SK-N-SH treated with all-trans-retinoic acid at 6 μM for 48 hours (cell line): ENCODE measurements around the gene UCK1.

Experiments used
- ATAC-seq: fragments of 200-7000 bp; cut with Tn5 transposase; 3 replicates; pipeline ENCODE4 v1.9.1; 2020; ENCODE audit warnings: mild to moderate bottlenecking, moderate library complexity
- ARNTL ChIP-seq: fragments of 450-650 bp; formaldehyde crosslinking; IDR thresholded peaks from 2 replicates; pipeline ENCODE4 v1.5.0; 2020; ENCODE audit warnings: low read depth, mild to moderate bottlenecking, moderate library complexity, borderline replicate concordance
- BACH2 ChIP-seq: fragments of 250-450 bp; sonication (Bioruptor Pico); IDR thresholded peaks from 2 replicates; pipeline ENCODE4 v1.9.0; 2021; ENCODE audit warnings: mild to moderate bottlenecking, borderline replicate concordance
- CREB5 ChIP-seq: fragments of 250-450 bp; sonication (Bioruptor Pico); IDR thresholded peaks from 2 replicates; pipeline ENCODE4 v1.5.1; 2020; ENCODE audit warnings: low read depth, mild to moderate bottlenecking, moderate library complexity
- CSDC2 ChIP-seq: fragments of 250-450 bp; sonication (Bioruptor Pico); IDR thresholded peaks from 2 replicates; pipeline ENCODE4 v1.5.0; 2020; ENCODE audit warnings: mild to moderate bottlenecking, moderate library complexity
- CSRNP3 ChIP-seq: fragments of 250-450 bp; sonication (Bioruptor Pico); IDR thresholded peaks from 2 replicates; pipeline ENCODE4 v1.5.1; 2021; ENCODE audit warnings: mild to moderate bottlenecking, moderate library complexity
- ESRRG ChIP-seq: fragments of 250-450 bp; sonication (Bioruptor Pico); IDR thresholded peaks from 2 replicates; pipeline ENCODE4 v1.6.1; 2021; ENCODE audit warnings: mild to moderate bottlenecking
- ISL1 ChIP-seq: fragments of 250-450 bp; sonication (Bioruptor Pico); IDR thresholded peaks from 2 replicates; pipeline ENCODE4 v2.1.2; 2022; ENCODE audit warnings: mild to moderate bottlenecking, moderate library complexity
- OSR1 ChIP-seq: fragments of 250-450 bp; sonication (Bioruptor Pico); IDR thresholded peaks from 2 replicates; pipeline ENCODE4 v1.8.0; 2022; ENCODE audit warnings: moderate library complexity, mild to moderate bottlenecking, inconsistent platforms
- PATZ1 ChIP-seq: fragments of 250-450 bp; sonication (Bioruptor Pico); IDR thresholded peaks from 2 replicates; pipeline ENCODE4 v1.8.0; 2020; ENCODE audit warnings: mild to moderate bottlenecking, moderate library complexity, borderline replicate concordance
- POU6F1 ChIP-seq: fragments of 250-450 bp; sonication (Bioruptor Pico); IDR thresholded peaks from 2 replicates; pipeline ENCODE4 v1.8.0; 2021; ENCODE audit warnings: low read depth, mild to moderate bottlenecking, moderate library complexity, borderline replicate concordance
- PPARA ChIP-seq: fragments of 250-450 bp; sonication (Bioruptor Pico); IDR thresholded peaks from 2 replicates; pipeline ENCODE4 v1.5.0; 2020; ENCODE audit warnings: mild to moderate bottlenecking, borderline replicate concordance
- RARB ChIP-seq: fragments of 250-450 bp; sonication (Bioruptor Pico); IDR thresholded peaks from 2 replicates; pipeline ENCODE4 v1.8.0; 2021; ENCODE audit warnings: mild to moderate bottlenecking, moderate library complexity
- TCF4 ChIP-seq: fragments of 250-450 bp; sonication (Bioruptor Pico); IDR thresholded peaks from 2 replicates; pipeline ENCODE4 v1.8.0; 2021; ENCODE audit warnings: mild to moderate bottlenecking, moderate library complexity, borderline replicate concordance
- TOX ChIP-seq: fragments of 250-450 bp; sonication (Bioruptor Pico); IDR thresholded peaks from 2 replicates; pipeline ENCODE4 v1.8.0; 2021; ENCODE audit warnings: mild to moderate bottlenecking, moderate library complexity, borderline replicate concordance
- ZFP3 ChIP-seq: fragments of 250-450 bp; sonication (Bioruptor Pico); IDR thresholded peaks from 2 replicates; pipeline ENCODE4 v1.5.0; 2020; ENCODE audit warnings: mild to moderate bottlenecking, moderate library complexity
- ZFP30 ChIP-seq: fragments of 450-650 bp; formaldehyde crosslinking; IDR thresholded peaks from 2 replicates; pipeline ENCODE4 v1.5.0; 2022; ENCODE audit warnings: mild to moderate bottlenecking, moderate library complexity
- ZNF565 ChIP-seq: fragments of 450-650 bp; formaldehyde crosslinking; conservative IDR thresholded peaks from 2 replicates; pipeline ENCODE4 v1.5.0; 2020; ENCODE audit warnings: low read depth, mild to moderate bottlenecking, moderate library complexity
- ZNF70 ChIP-seq: fragments of 450-650 bp; formaldehyde crosslinking; IDR thresholded peaks from 2 replicates; pipeline ENCODE4 v1.5.0; 2020; ENCODE audit warnings: mild to moderate bottlenecking, moderate library complexity
- ZNF8 ChIP-seq: fragments of 450-650 bp; formaldehyde crosslinking; IDR thresholded peaks from 2 replicates; pipeline ENCODE4 v1.5.0; 2020; ENCODE audit warnings: mild to moderate bottlenecking, moderate library complexity

The UCK1 gene

GRCh38 chr9:131567910-131568309 lies 36.8 kb upstream of the UCK1 start:
- ATAC-seq, result no peak
- TF ChIP-seq ISL1 (CRISPR knock-in tag), result no peak
- no peak for TF ChIP-seq ZNF8 (CRISPR knock-in tag)
- no peak for TF ChIP-seq ZNF70 (CRISPR knock-in tag)
- no peak for TF ChIP-seq ZNF565 (CRISPR knock-in tag)
- no peak for TF ChIP-seq OSR1 (CRISPR knock-in tag)
- no peak for TF ChIP-seq RARB (CRISPR knock-in tag)
- no peak for TF ChIP-seq CREB5 (CRISPR knock-in tag)
- no peak for TF ChIP-seq ZFP3 (CRISPR knock-in tag)
- no peak for TF ChIP-seq TCF4 (CRISPR knock-in tag)
- TF ChIP-seq BACH2, result no peak

- TF ChIP-seq CSDC2 (CRISPR knock-in tag), result no peak
- TF ChIP-seq ZFP3 (CRISPR knock-in tag), result no peak
- TF ChIP-seq CSRNP3 (CRISPR knock-in tag), result no peak
- no peak for TF ChIP-seq POU6F1 (CRISPR knock-in tag)
- no peak for TF ChIP-seq ESRRG (CRISPR knock-in tag)
- no peak for TF ChIP-seq CREB5 (CRISPR knock-in tag)
- no peak for TF ChIP-seq OSR1 (CRISPR knock-in tag)
- no peak for TF ChIP-seq ZNF565 (CRISPR knock-in tag)
- TF ChIP-seq ZNF70 (CRISPR knock-in tag), result no peak
- TF ChIP-seq PPARA (CRISPR knock-in tag), result no peak
- TF ChIP-seq TCF4 (CRISPR knock-in tag), result no peak
- TF ChIP-seq ARNTL, result no peak
- no peak for TF ChIP-seq ZFP30 (CRISPR knock-in tag)
- TF ChIP-seq TOX (CRISPR knock-in tag), result no peak
- no peak for ATAC-seq
These were observed 35.1 kb upstream of the UCK1 start for GRCh38 chr9:131566158-131566557.

- no peak for TF ChIP-seq ZNF565 (CRISPR knock-in tag)
- no peak for TF ChIP-seq OSR1 (CRISPR knock-in tag)
- TF ChIP-seq TCF4 (CRISPR knock-in tag), result no peak
- TF ChIP-seq BACH2, result no peak
- no peak for TF ChIP-seq PPARA (CRISPR knock-in tag)
- no peak for TF ChIP-seq TOX (CRISPR knock-in tag)
- TF ChIP-seq ZNF8 (CRISPR knock-in tag), result no peak
- ATAC-seq, result no peak
These were observed 34.3 kb upstream of the UCK1 start for GRCh38 chr9:131565369-131565768.

GRCh38 chr9:131562032-131562959 lies 31.2 kb upstream of the UCK1 start:
- no peak for ATAC-seq
- no peak for TF ChIP-seq PATZ1 (CRISPR knock-in tag)
- TF ChIP-seq ARNTL, result no peak
- no peak for TF ChIP-seq ZNF8 (CRISPR knock-in tag)
- TF ChIP-seq RARB (CRISPR knock-in tag), result no peak
- TF ChIP-seq CSRNP3 (CRISPR knock-in tag), result no peak
- TF ChIP-seq, all 23 proteins: peak for 0
